GM12878 (cell line): ENCODE results near the gene ATP5F1D. TPM values are rescaled to one million over a fixed set of nuclear protein-coding genes. Genes with fewer than 3 reads are reported as not detected.

ENCODE experiments used
- ATF7 ChIP-seq: fragments of 450-650 bp; IDR thresholded peaks from 2 replicates; pipeline ENCODE4 v1.6.1; 2016; ENCODE audit warnings: low read depth, mild to moderate bottlenecking
- BMI1 ChIP-seq: fragments of 450-650 bp; IDR thresholded peaks from 2 replicates; pipeline ENCODE4 v1.6.1; 2016; ENCODE audit warnings: mild to moderate bottlenecking, moderate library complexity, borderline replicate concordance
- CBX3 ChIP-seq: fragments of 200-600 bp; sonication (generic); IDR thresholded peaks from 2 replicates; pipeline ENCODE4 v1.6.1; 2016; ENCODE audit warnings: low read depth, borderline replicate concordance
- CBX5 ChIP-seq: sonication (generic); IDR thresholded peaks from 2 replicates; pipeline ENCODE4 v1.6.1; 2016; ENCODE audit warnings: low read depth, moderate library complexity, mild to moderate bottlenecking, inconsistent platforms
- EED ChIP-seq: sonication (generic); IDR thresholded peaks from 2 replicates; pipeline ENCODE4 v1.6.1; 2016; ENCODE audit warnings: antibody characterized with exemption, low read depth
- ELK1 ChIP-seq: IDR thresholded peaks from 2 replicates; pipeline ENCODE4 v1.6.1; 2012; ENCODE audit warnings: low read depth, low read length, improper control_type of control experiment
- EZH2 ChIP-seq: IDR thresholded peaks from 2 replicates; pipeline ENCODE4 v1.6.1; 2012; ENCODE audit warnings: low read depth, mild to moderate bottlenecking, control low read depth, inconsistent platforms, low read length, borderline replicate concordance; ENCODE audit not compliant: control insufficient read depth
- HDGF ChIP-seq: fragments of 450-650 bp; IDR thresholded peaks from 2 replicates; pipeline ENCODE4 v1.6.1; 2016; ENCODE audit warnings: antibody characterized with exemption
- IKZF2 ChIP-seq, 2 experiments: fragments of 450-650 bp; IDR thresholded peaks; 2 replicates each; pipeline ENCODE4 v1.6.1; 2017; ENCODE audit warnings: mild to moderate bottlenecking in 2 of 2, moderate library complexity in 2 of 2
- KDM1A ChIP-seq: fragments of 200-600 bp; sonication (generic); IDR thresholded peaks from 2 replicates; pipeline ENCODE4 v1.6.1; 2016; ENCODE audit warnings: borderline replicate concordance
- KLF5 ChIP-seq: fragments of 450-650 bp; IDR thresholded peaks from 2 replicates; pipeline ENCODE4 v1.6.1; 2014; ENCODE audit warnings: mild to moderate bottlenecking; ENCODE audit not compliant: partially characterized antibody
- LARP7 ChIP-seq: fragments of 450-650 bp; IDR thresholded peaks from 2 replicates; pipeline ENCODE4 v1.6.1; 2017; ENCODE audit warnings: mild to moderate bottlenecking
- MTA3 ChIP-seq: IDR thresholded peaks from 2 replicates; pipeline ENCODE4 v1.6.1; 2012; ENCODE audit warnings: low read length, inconsistent platforms, borderline replicate concordance
- MXI1 ChIP-seq: fragments of 150-350 bp; IDR thresholded peaks from 2 replicates; pipeline ENCODE4 v1.6.1; 2011; ENCODE audit warnings: low read depth, mild to moderate bottlenecking, inconsistent platforms, low read length, improper control_type of control experiment
- NFXL1 ChIP-seq: fragments of 450-650 bp; IDR thresholded peaks from 2 replicates; pipeline ENCODE4 v1.6.1; 2017; ENCODE audit warnings: antibody characterized with exemption, mild to moderate bottlenecking, borderline replicate concordance
- NFYA ChIP-seq: IDR thresholded peaks from 2 replicates; pipeline ENCODE4 v1.6.1; 2011; ENCODE audit warnings: low read depth, mild to moderate bottlenecking, low read length, improper control_type of control experiment, borderline replicate concordance
- NKRF ChIP-seq: fragments of 450-650 bp; conservative IDR thresholded peaks from 2 replicates; pipeline ENCODE4 v1.6.1; 2017; ENCODE audit warnings: mild to moderate bottlenecking, moderate library complexity
- POLR2AphosphoS2 ChIP-seq: IDR thresholded peaks from 2 replicates; pipeline ENCODE4 v1.6.1; 2011; ENCODE audit warnings: low read depth, mild to moderate bottlenecking, low read length, improper control_type of control experiment, moderate library complexity
- RAD21 ChIP-seq: IDR thresholded peaks from 2 replicates; pipeline ENCODE4 v1.6.1; 2011; ENCODE audit warnings: mild to moderate bottlenecking, low read depth, low read length, moderate library complexity; ENCODE audit not compliant: insufficient read depth
- RAD51 ChIP-seq: fragments of 450-650 bp; IDR thresholded peaks from 2 replicates; pipeline ENCODE4 v1.6.1; 2016; ENCODE audit warnings: moderate library complexity, mild to moderate bottlenecking, inconsistent platforms
- REST ChIP-seq: IDR thresholded peaks from 2 replicates; pipeline ENCODE4 v1.6.1; 2012; ENCODE audit warnings: mild to moderate bottlenecking, low read depth, low read length
- SIX5 ChIP-seq: IDR thresholded peaks from 2 replicates; pipeline ENCODE4 v1.6.1; 2011; ENCODE audit warnings: mild to moderate bottlenecking, low read depth, low read length, moderate library complexity; ENCODE audit not compliant: severe bottlenecking
- STAT3 ChIP-seq: IDR thresholded peaks from 2 replicates; pipeline ENCODE4 v1.6.1; 2011; ENCODE audit warnings: low read depth, low read length, improper control_type of control experiment
- SUZ12 ChIP-seq: fragments of 200-600 bp; sonication (generic); IDR thresholded peaks from one replicate; pipeline ENCODE4 v1.6.1; 2018; ENCODE audit warnings: antibody characterized with exemption, mild to moderate bottlenecking; ENCODE audit not compliant: unreplicated experiment
- YBX1 ChIP-seq: fragments of 450-650 bp; IDR thresholded peaks from 2 replicates; pipeline ENCODE4 v1.6.1; 2016; ENCODE audit warnings: antibody characterized with exemption
- ZZZ3 ChIP-seq: IDR thresholded peaks from 2 replicates; pipeline ENCODE4 v1.6.1; 2011; ENCODE audit warnings: low read depth; ENCODE audit not compliant: control insufficient read depth, insufficient read length
- polyA plus RNA-seq, 11 experiments: library from polyadenylated mRNA; depleted of rRNA in 4 of 11; unstranded in 6 of 11; stranded (reverse) in 5 of 11; fragments of >200 nt; fragmentation: Nextera tagmentation in 4 of 11; fragmentation: Illumina TruSeq in 1 of 11; extraction: Ambion mirVana in 4 of 11; extraction: Trizol in 1 of 11; gene quantifications; 1 replicate in 1 of 11; 2 replicates in 10 of 11; pipeline versions ENCODE4 v1.2.1 to v1.2.3, GENCODE V29; 2011 to 2016; ENCODE audit warnings: inconsistent platforms in 2 of 11, missing spikeins in 2 of 11, low read depth in 1 of 11
- total RNA-seq, 4 experiments: library from RNA; depleted of rRNA in 3 of 4; stranded (reverse); fragments of >200 nt in 3 of 4; fragmentation: Illumina TruSeq in 1 of 4; extraction: Trizol in 1 of 4; gene quantifications; 2 replicates each; pipeline versions ENCODE4 v1.2.1 to v1.2.3, GENCODE V29; 2013 to 2021

ATP5F1D gene
- total and polyA plus RNA-seq, 10 of the 15 experiments (the other 5 are each of a cell fraction or from before 2014, with no cell fraction given) = 7.2 to 357 (median 49.5) TPM

GRCh38 chr19:1260749-1261537 is 19.4 kb downstream of the ATP5F1D start (continued):
- TF ChIP-seq LARP7 (peak; percentile 63; the same call in 1 of the 2 replicates), ELK1 (no peak), EED (no peak), MTA3 (no peak), KLF5 (no peak), NFYA (no peak; the same call in 1 of the 2 replicates), RAD21 (no peak), REST (no peak), ATF7 (peak; percentile 87), MXI1 (peak; percentile 46; the same call in 1 of the 2 replicates), STAT3 (no peak), RAD51 (no peak), EZH2 (no peak), BMI1 (peak; percentile 87; the same call in 1 of the 2 replicates), CBX5 (no peak), KDM1A (no peak), SIX5 (peak; percentile 5), IKZF2 (IDR thresholded peaks at IDR 0.05) (no peak; a peak in 1 of 4 replicates), NFXL1 (no peak), SUZ12 (no peak), HDGF (no peak), NKRF (peak; percentile 62; the same call in 1 of the 2 replicates), CBX3 (no peak), POLR2AphosphoS2 (no peak), ZZZ3 (no peak), YBX1 (no peak)
